GM12878 (cell line): Measurements from ENCODE around the gene FANCD2. TPM values are rescaled to one million over a fixed set of nuclear protein-coding genes. Genes with fewer than 3 reads are reported as not detected.

Source experiments
- ATAC-seq: fragments of 200-7000 bp; cut with Tn5 transposase; 3 replicates; pipeline ENCODE4 v1.9.1; 2020; ENCODE audit warnings: mild to moderate bottlenecking, moderate library complexity
- BruUV-seq: library from RNA; stranded (reverse); fragments of 400-500 nt; replicated peaks from 2 replicates; lab custom pipeline; 2021; lab: Mats Ljungman, UMichigan
- CTCF ChIA-PET: fragments of 300-600 bp; sonication (Branson Sonifier 250); formaldehyde crosslinking; extraction: SDS; loops from one replicate; lab custom pipeline; 2021; ENCODE audit warnings: inconsistent platforms; lab: Yijun Ruan, JAX
- POLR2A ChIA-PET: fragments of 350-600 bp; formaldehyde crosslinking; extraction: SDS; loops from one replicate; lab custom pipeline; 2021; ENCODE audit warnings: inconsistent platforms; lab: Charles Lee
- RAD21 ChIA-PET: fragments of 300-600 bp; sonication (Branson Sonifier 250); formaldehyde crosslinking; loops from one replicate; lab custom pipeline; 2023; ENCODE audit warnings: antibody characterized with exemption; ENCODE audit not compliant: unreplicated experiment; lab: Charles Lee
- SMC1A ChIA-PET: fragments of 300-600 bp; sonication (Branson Sonifier 250); formaldehyde crosslinking; loops from one replicate; lab custom pipeline; 2023; ENCODE audit not compliant: unreplicated experiment, uncharacterized antibody; lab: Charles Lee
- DNase-seq: peaks from one replicate; pipeline ENCODE4 v3.0.0-alpha.2; 2011; ENCODE audit warnings: low read depth, low spot score
- FAIRE-seq: peaks from 3 replicates; lab custom pipeline; 2011; peaks lifted over from hg19 to GRCh38; lab: Jason Lieb, UNC
- H2AFZ ChIP-seq: 2 replicates; pipeline ENCODE4 v1.6.0; 2011; ENCODE audit warnings: low read depth, low read length, control low read depth; ENCODE audit not compliant: control insufficient read depth
- H3K27ac ChIP-seq: 2 replicates; pipeline ENCODE4 v1.5.1; 2011; ENCODE audit warnings: control low read depth; ENCODE audit not compliant: control insufficient read depth, insufficient read depth
- H3K27me3 ChIP-seq, 2 experiments: replicated peaks in 1 of 2; 2 replicates each; pipeline versions ENCODE4 v1.6.0 to v1.6.1; 2011; ENCODE audit warnings: low read length in 1 of 2; ENCODE audit not compliant: control insufficient read depth in 2 of 2, insufficient read depth in 2 of 2
- H3K36me3 ChIP-seq, 2 experiments: 2 replicates each; pipeline ENCODE4 v1.5.1; 2011; ENCODE audit warnings: low read length in 1 of 2; ENCODE audit not compliant: control insufficient read depth in 2 of 2, insufficient read depth in 2 of 2
- H3K4me1 ChIP-seq: 2 replicates; pipeline ENCODE4 v1.6.1; 2011; ENCODE audit warnings: mild to moderate bottlenecking, low read length, moderate library complexity, mixed read lengths; ENCODE audit not compliant: control insufficient read depth, insufficient read depth
- H3K4me2 ChIP-seq: 2 replicates; pipeline ENCODE4 v1.6.0; 2011; ENCODE audit warnings: control low read depth; ENCODE audit not compliant: control insufficient read depth, insufficient read depth
- H3K4me3 ChIP-seq: fragments of 200-600 bp; sonication (generic); 2 replicates; pipeline ENCODE4 v1.5.1; 2016
- H3K79me2 ChIP-seq: 2 replicates; pipeline ENCODE4 v1.6.0; 2011; ENCODE audit warnings: low read length; ENCODE audit not compliant: control insufficient read depth, insufficient read depth
- H3K9ac ChIP-seq: 2 replicates; pipeline ENCODE4 v1.8.0; 2011; ENCODE audit warnings: low read length, control low read depth, mixed read lengths; ENCODE audit not compliant: control insufficient read depth, insufficient read depth
- H3K9me3 ChIP-seq: replicated peaks from 3 replicates; pipeline ENCODE4 v1.5.1; 2011; ENCODE audit warnings: mild to moderate bottlenecking, low read length; ENCODE audit not compliant: control insufficient read depth, insufficient read depth
- H4K20me1 ChIP-seq: 2 replicates; pipeline ENCODE4 v1.6.0; 2011; ENCODE audit not compliant: control insufficient read depth, insufficient read depth
- BCL3 ChIP-seq: IDR thresholded peaks from 2 replicates; pipeline ENCODE4 v1.6.1; 2011; ENCODE audit warnings: borderline replicate concordance, low read depth, mild to moderate bottlenecking, moderate library complexity, low read length; ENCODE audit not compliant: insufficient read depth, poor library complexity, severe bottlenecking
- BHLHE40 ChIP-seq, 2 experiments: fragments of 450-650 bp in 1 of 2; IDR thresholded peaks; 2 replicates each; pipeline ENCODE4 v1.6.1; 2011 to 2017; ENCODE audit warnings: low read depth in 2 of 2, borderline replicate concordance in 1 of 2, improper control_type of control experiment in 1 of 2, low read length in 1 of 2, mild to moderate bottlenecking in 1 of 2
- BRCA1 ChIP-seq: IDR thresholded peaks from 2 replicates; pipeline ENCODE4 v1.6.1; 2011; ENCODE audit warnings: low read depth, low read length, improper control_type of control experiment
- CREM ChIP-seq: IDR thresholded peaks from 2 replicates; pipeline ENCODE4 v1.6.1; 2014; ENCODE audit warnings: antibody characterized with exemption, low read depth
- ETV6 ChIP-seq, 2 experiments: fragments of 450-650 bp in 1 of 2; IDR thresholded peaks in 1 of 2; conservative IDR thresholded peaks in 1 of 2; 2 replicates each; pipeline ENCODE4 v1.6.1; 2014; ENCODE audit warnings: antibody characterized with exemption in 1 of 2, borderline replicate concordance in 1 of 2, low read depth in 1 of 2, mild to moderate bottlenecking in 1 of 2, moderate library complexity in 1 of 2
- FOXK2 ChIP-seq: fragments of 450-650 bp; IDR thresholded peaks from 2 replicates; pipeline ENCODE4 v1.6.1; 2017; ENCODE audit warnings: mild to moderate bottlenecking, moderate library complexity
- RAD21 ChIP-seq: IDR thresholded peaks from 2 replicates; pipeline ENCODE4 v1.6.1; 2011; ENCODE audit warnings: mild to moderate bottlenecking, low read depth, low read length, moderate library complexity; ENCODE audit not compliant: insufficient read depth
- RUNX3 ChIP-seq: IDR thresholded peaks from 2 replicates; pipeline ENCODE4 v1.6.1; 2012; ENCODE audit warnings: low read length, inconsistent platforms
- SPI1 ChIP-seq: IDR thresholded peaks from 2 replicates; pipeline ENCODE4 v1.6.1; 2011; ENCODE audit warnings: low read depth, mild to moderate bottlenecking, low read length, moderate library complexity, borderline replicate concordance; ENCODE audit not compliant: insufficient read depth
- STAT3 ChIP-seq: IDR thresholded peaks from 2 replicates; pipeline ENCODE4 v1.6.1; 2011; ENCODE audit warnings: low read depth, low read length, improper control_type of control experiment
- SUZ12 ChIP-seq: fragments of 200-600 bp; sonication (generic); IDR thresholded peaks from one replicate; pipeline ENCODE4 v1.6.1; 2018; ENCODE audit warnings: antibody characterized with exemption, mild to moderate bottlenecking; ENCODE audit not compliant: unreplicated experiment
- TARDBP ChIP-seq: IDR thresholded peaks from 2 replicates; pipeline ENCODE4 v1.6.1; 2016; ENCODE audit warnings: borderline replicate concordance
- ZSCAN29 ChIP-seq: fragments of 450-650 bp; IDR thresholded peaks from 2 replicates; pipeline ENCODE4 v1.6.1; 2017; ENCODE audit warnings: mild to moderate bottlenecking, moderate library complexity
- WGBS: methylation state at CpG from one replicate; pipeline ENCODE4 v1.1.6; 2016; ENCODE audit warnings: low lambda C conversion rate; ENCODE audit not compliant: insufficient replicate concordance, insufficient coverage; ENCODE audit errors: missing lambda C conversion rate; 5-methylcytosine and 5-hydroxymethylcytosine counted together
- in situ Hi-C: fragments of 300-500 bp; cut with MboI; formaldehyde crosslinking; loops from 9 replicates; pipeline ENCODE4 v1.14.3; 2018; ENCODE audit warnings: mixed read lengths
- intact Hi-C: fragments of 100-400 bp; cut with micrococcal nuclease; formaldehyde crosslinking; loops from one replicate; pipeline ENCODE4 v1.14.2; 2022; ENCODE audit not compliant: unreplicated experiment
- polyA plus RNA-seq, 11 experiments: library from polyadenylated mRNA; depleted of rRNA in 4 of 11; unstranded in 6 of 11; stranded (reverse) in 5 of 11; fragments of >200 nt; fragmentation: Nextera tagmentation in 4 of 11; fragmentation: Illumina TruSeq in 1 of 11; extraction: Ambion mirVana in 4 of 11; extraction: Trizol in 1 of 11; gene quantifications; 1 replicate in 1 of 11; 2 replicates in 10 of 11; pipeline versions ENCODE4 v1.2.1 to v1.2.3, GENCODE V29; 2011 to 2016; ENCODE audit warnings: inconsistent platforms in 2 of 11, missing spikeins in 2 of 11, low read depth in 1 of 11
- total RNA-seq, 4 experiments: library from RNA; depleted of rRNA in 3 of 4; stranded (reverse); fragments of >200 nt in 3 of 4; fragmentation: Illumina TruSeq in 1 of 4; extraction: Trizol in 1 of 4; gene quantifications; 2 replicates each; pipeline versions ENCODE4 v1.2.1 to v1.2.3, GENCODE V29; 2013 to 2021
- TF ChIP-seq, protein P1 (sequence below): fragments of 450-650 bp; formaldehyde crosslinking; IDR thresholded peaks from 2 replicates; pipeline ENCODE4 v1.4.0; 2020; ENCODE audit warnings: mild to moderate bottlenecking, moderate library complexity
- TF ChIP-seq, protein P2 (sequence below): IDR thresholded peaks from 2 replicates; pipeline ENCODE4 v1.6.1; 2011; ENCODE audit warnings: low read depth, low read length, improper control_type of control experiment, borderline replicate concordance
- TF ChIP-seq, protein P3 (sequence below): fragments of 150-350 bp; IDR thresholded peaks from 2 replicates; pipeline ENCODE4 v1.6.1; 2014; ENCODE audit warnings: mild to moderate bottlenecking, low read depth, low read length

Gene FANCD2
- total and polyA plus RNA-seq, 10 of the 15 experiments (the other 5 are each of a cell fraction or from before 2014, with no cell fraction given), result 37.9 to 72.8 (median 56.2) TPM

DNA sequence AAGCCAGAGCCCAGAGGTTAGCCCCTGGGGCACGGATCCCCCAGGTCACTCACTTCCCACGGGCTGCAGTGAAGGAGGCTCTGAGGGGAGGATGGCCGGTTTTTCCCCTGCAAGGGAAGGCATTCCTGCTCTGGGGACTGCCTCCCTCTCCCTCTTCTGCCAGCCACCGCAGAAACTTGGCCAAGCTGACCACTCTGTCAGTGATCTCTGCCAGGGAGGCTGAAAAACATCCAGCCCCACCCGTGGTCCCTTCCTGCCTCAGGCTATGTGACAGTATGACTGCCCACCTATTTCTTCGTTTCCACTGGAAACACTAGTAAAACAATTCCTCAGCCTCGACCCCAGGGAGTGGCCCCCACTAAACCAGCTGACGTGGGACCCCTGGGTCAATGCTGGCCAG, 14.6 kb upstream of the FANCD2 start (continued):
- TF ChIP-seq, protein P1, sequence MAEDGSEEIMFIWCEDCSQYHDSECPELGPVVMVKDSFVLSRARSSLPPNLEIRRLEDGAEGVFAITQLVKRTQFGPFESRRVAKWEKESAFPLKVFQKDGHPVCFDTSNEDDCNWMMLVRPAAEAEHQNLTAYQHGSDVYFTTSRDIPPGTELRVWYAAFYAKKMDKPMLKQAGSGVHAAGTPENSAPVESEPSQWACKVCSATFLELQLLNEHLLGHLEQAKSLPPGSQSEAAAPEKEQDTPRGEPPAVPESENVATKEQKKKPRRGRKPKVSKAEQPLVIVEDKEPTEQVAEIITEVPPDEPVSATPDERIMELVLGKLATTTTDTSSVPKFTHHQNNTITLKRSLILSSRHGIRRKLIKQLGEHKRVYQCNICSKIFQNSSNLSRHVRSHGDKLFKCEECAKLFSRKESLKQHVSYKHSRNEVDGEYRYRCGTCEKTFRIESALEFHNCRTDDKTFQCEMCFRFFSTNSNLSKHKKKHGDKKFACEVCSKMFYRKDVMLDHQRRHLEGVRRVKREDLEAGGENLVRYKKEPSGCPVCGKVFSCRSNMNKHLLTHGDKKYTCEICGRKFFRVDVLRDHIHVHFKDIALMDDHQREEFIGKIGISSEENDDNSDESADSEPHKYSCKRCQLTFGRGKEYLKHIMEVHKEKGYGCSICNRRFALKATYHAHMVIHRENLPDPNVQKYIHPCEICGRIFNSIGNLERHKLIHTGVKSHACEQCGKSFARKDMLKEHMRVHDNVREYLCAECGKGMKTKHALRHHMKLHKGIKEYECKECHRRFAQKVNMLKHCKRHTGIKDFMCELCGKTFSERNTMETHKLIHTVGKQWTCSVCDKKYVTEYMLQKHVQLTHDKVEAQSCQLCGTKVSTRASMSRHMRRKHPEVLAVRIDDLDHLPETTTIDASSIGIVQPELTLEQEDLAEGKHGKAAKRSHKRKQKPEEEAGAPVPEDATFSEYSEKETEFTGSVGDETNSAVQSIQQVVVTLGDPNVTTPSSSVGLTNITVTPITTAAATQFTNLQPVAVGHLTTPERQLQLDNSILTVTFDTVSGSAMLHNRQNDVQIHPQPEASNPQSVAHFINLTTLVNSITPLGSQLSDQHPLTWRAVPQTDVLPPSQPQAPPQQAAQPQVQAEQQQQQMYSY (CRISPR knock-in tag), result no peak
- no peak for TF ChIP-seq SPI1
- TF ChIP-seq TARDBP, result no peak
- TF ChIP-seq, protein P2, sequence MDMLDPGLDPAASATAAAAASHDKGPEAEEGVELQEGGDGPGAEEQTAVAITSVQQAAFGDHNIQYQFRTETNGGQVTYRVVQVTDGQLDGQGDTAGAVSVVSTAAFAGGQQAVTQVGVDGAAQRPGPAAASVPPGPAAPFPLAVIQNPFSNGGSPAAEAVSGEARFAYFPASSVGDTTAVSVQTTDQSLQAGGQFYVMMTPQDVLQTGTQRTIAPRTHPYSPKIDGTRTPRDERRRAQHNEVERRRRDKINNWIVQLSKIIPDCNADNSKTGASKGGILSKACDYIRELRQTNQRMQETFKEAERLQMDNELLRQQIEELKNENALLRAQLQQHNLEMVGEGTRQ, result no peak
- TF ChIP-seq RAD21, result no peak
- TF ChIP-seq STAT3, result no peak

DNA sequence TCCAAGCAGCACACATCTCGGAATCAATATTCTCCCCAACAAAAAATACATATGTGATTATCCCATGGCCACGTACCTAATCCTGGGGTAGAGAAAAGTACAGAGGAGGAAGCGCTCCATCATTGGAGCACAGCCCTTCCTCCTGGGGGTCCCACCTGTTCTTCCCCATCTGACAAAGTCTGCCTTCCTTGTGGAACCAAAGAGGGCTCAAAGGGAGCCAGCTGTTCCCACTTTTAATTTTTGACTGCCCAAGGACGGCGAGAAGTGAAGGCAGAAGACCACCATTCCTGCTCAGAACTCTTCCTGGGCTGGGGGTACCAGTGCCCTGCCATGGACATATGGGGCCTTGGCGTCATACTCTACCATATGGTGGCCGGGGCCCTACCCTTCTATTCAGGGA, 14.1 kb upstream of the FANCD2 start:
- no TSS peak for BruUV-seq
- POLR2A ChIA-PET, result no interaction called here
- H3K27ac ChIP-seq, result no peak overlapping the region
- in situ Hi-C loops (no loop called here), intact Hi-C loops (no loop called here)
- no peaks in the 10 kb centered on the region for H3K27me3 ChIP-seq
- SMC1A ChIA-PET, result no interaction called here
- H3K9me3 ChIP-seq, result no peaks in the 10 kb centered on the region
- RAD21 ChIA-PET, result interaction anchor here (1.2 to 1.7 kb wide), 2 partner anchors 25 to 56 kb away, joined by 3 to 5 read pairs; partner anchors contain the start of gene EMC3
- FAIRE-seq, result no peak
- WGBS, result 85% methylated on average over 7 of the region's 7 CpGs
- no peaks in the 10 kb centered on the region for H4K20me1 ChIP-seq
- no peak for ATAC-seq
- no peak overlapping the region for H3K4me3 ChIP-seq
- peaks cover 3% of the 10 kb centered on the region for H3K4me1 ChIP-seq
- no peak for DNase-seq
- no peak overlapping the region for H2AFZ ChIP-seq
- CTCF ChIA-PET, result no interaction called here
- no peak overlapping the region for H3K9ac ChIP-seq
- H3K36me3 ChIP-seq, result no peaks in the 10 kb centered on the region; a peak in 1 of 4 replicates
- H3K4me2 ChIP-seq, result no peak overlapping the region
- no peaks in the 10 kb centered on the region for H3K79me2 ChIP-seq
- TF ChIP-seq CREM (no peak), ZSCAN29 (no peak), SUZ12 (no peak), BCL3 (no peak), FOXK2 (no peak), BHLHE40 (IDR thresholded peaks at IDR 0.05; ENCODE audit: borderline replicate concordance in 1 of 2, low read depth in 2 of 2, low read length in 1 of 2) (no peak), BRCA1 (no peak), RUNX3 (no peak), ETV6 (conservative IDR thresholded peaks at IDR 0.05 in 1 of 2, IDR thresholded peaks at IDR 0.05 in 1 of 2; ENCODE audit: borderline replicate concordance in 1 of 2, low read depth in 1 of 2) (no peak)
- TF ChIP-seq, protein P3, sequence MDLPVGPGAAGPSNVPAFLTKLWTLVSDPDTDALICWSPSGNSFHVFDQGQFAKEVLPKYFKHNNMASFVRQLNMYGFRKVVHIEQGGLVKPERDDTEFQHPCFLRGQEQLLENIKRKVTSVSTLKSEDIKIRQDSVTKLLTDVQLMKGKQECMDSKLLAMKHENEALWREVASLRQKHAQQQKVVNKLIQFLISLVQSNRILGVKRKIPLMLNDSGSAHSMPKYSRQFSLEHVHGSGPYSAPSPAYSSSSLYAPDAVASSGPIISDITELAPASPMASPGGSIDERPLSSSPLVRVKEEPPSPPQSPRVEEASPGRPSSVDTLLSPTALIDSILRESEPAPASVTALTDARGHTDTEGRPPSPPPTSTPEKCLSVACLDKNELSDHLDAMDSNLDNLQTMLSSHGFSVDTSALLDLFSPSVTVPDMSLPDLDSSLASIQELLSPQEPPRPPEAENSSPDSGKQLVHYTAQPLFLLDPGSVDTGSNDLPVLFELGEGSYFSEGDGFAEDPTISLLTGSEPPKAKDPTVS, result no peak
